Measurements from ENCODE around the gene ZIC3.
"Not testable (repeated sequence)": the region's sequence is repeated elsewhere in the genome, so short reads cannot be mapped to it uniquely, and the experiment has no call there.

Gene ZIC3

DNA sequence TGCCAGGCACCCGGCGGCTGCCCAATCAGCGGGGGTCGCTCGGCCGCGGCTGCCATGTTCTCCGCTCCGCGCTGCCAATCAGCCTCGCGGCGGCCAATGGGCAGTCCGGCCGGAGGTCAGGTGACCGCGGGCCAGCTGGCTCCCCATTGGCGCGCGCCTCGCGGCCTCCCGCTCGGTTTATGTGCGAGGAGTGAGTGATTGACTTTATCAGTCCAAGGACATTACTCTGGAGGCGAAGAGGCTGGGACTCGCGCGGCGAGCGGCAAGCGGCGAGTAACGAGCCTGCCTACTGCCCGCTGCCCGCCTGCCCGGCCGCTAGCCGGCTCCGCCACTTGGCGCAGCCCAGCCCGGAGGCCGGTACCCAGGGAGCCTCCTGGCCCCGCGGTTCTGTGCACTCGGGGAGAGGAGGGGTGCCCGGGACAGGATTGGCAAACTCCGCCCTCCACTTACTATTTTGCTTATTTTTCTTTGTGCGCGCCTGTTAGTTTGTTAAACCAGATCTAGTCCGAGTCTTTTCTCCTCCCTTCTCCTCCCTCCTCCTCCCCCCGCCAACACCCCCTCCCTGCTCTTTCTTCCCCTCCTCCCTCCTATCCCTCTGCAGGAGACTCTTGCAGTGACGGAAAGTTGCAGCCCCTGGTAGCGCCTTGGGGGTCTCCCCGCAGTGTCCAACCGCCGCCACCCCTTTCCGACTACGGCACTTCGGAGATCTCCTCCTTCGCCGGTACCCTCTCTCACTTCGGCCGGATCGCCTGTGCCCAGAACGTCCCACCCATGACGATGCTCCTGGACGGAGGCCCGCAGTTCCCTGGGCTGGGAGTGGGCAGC is at the start of gene ZIC3:
Gene ZIC3, plus strand, starts transcription at position 207 of the 825 bp plus-strand sequence. Its CDS starts 565 bp downstream, at position 772.
- DNase-seq = peak; percentile 46

DNA sequence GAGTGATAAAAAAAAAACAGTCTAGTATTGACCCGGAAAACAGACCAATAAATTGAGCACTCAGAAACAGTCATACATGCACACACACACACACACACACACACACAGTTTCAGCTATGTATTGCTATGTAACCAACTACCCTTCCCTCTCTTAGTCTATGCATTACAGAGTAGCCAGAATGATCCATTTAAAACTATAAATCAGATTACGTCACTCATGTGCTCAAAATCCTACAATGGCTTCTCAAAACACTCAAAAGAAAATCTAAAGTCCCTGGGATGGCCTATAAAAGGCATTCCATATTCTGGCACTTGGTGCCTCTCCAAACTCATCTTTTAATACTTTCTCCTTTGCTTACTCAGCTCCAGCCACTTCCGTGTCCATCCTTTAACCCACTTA is 46.5 kb upstream of the ZIC3 start:
- no peak for DNase-seq

DNA sequence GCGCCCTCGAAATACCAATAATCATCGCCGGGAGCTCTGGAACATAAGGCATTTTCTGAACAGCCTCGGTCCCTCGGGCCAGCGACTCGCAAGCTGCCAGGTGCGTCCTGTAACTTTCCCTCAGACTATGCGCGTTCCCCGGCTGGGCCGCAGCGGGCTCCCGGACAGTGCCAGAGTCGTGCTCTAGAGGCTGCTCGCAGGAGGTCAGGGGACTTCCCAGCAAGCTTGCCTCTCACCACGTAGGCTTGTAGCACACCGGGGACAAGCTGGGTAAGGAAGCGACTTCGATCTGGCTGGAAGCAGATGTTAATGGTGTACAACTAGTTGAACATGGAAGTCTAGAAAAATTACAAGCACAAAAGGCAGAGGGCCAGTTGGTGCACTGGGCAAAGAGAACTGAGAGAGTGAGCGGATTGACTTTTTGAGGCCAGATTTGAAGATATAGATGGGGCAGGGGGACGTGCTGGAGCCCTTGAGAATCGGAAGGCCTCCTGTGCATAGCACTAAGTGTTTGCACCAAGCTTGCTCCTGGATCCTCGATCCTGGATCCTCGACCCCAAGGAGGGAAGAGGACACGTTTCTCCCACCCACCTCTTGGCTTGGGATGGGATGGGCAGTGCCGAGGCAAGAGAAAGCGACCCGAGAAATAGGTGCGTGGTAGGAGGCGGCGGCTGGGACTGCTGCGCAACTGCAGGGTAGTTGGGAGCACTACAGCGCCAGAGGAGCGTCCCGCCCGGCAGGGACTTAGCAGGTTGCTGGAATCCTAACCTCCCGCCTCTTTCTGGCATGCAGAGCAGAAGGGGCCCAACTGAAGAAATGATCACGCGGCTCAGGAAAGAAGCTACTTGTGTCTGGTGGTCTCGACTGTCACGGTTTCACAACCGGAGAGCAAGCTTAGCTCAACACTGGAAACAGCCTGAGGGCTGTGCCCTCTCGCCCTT is 19.9 kb upstream of the ZIC3 start:
- DNase-seq = no peak

DNA sequence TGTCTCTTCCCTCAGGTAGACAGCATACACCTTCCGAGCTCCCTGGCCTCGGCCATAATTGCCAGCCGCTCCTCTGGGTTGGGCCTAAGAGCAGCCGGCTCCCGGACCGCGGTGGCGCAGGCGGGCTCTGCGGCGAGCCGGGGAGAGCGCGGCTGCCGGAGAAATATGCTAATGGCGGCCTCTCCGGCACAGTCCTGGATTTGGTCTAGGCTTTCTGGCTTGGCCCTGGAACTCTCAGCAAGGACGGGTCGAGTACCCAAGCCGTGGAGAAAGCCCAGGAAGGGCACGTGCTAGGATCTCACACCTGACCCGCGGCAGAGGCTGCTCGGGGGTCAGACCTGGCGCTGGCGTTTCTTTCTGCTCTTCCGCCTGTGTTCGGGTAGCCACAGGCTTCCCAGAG is 18.6 kb upstream of the ZIC3 start:
- no peak for DNase-seq

DNA sequence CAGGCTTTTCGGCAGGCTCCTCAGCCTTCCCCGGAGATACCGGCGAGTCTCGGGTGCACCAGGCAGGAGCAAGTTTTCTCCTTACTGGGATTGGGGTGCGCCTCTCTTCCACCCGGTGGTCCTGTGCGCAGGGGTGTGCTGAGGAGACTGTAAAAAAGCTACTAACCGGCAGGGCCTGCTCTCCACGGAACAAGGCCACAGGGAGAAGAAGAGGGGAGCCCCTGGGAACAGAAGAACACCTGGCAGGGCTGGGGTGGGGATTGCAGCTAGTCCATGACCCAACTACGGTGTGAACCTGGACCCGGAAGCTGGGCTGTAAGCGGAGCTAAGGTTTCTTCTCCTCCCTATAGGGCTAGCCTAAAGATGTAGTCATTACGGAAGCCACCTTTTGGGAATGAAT is 17.7 kb upstream of the ZIC3 start:
- DNase-seq = no peak

DNA sequence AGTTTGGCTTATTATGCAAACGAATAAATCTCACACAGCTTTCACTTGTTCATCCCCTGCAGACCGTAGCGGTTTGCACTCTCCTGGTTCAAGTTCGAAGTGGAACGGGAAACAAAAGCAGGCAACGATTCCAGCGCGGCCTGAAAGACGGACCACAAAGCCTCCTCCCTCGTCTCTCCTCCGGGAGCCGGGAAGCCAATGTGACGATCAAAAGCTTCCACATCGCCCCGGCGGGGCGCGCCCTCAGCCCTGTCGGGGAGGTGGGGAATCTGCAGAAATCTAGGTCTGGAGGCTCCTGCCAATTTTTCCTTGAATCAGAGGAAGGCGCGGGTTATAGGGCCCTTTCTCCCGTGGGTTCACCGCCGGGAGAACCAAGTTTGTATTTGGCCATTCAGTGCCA is 16.9 kb upstream of the ZIC3 start:
- DNase-seq = no peak

DNA sequence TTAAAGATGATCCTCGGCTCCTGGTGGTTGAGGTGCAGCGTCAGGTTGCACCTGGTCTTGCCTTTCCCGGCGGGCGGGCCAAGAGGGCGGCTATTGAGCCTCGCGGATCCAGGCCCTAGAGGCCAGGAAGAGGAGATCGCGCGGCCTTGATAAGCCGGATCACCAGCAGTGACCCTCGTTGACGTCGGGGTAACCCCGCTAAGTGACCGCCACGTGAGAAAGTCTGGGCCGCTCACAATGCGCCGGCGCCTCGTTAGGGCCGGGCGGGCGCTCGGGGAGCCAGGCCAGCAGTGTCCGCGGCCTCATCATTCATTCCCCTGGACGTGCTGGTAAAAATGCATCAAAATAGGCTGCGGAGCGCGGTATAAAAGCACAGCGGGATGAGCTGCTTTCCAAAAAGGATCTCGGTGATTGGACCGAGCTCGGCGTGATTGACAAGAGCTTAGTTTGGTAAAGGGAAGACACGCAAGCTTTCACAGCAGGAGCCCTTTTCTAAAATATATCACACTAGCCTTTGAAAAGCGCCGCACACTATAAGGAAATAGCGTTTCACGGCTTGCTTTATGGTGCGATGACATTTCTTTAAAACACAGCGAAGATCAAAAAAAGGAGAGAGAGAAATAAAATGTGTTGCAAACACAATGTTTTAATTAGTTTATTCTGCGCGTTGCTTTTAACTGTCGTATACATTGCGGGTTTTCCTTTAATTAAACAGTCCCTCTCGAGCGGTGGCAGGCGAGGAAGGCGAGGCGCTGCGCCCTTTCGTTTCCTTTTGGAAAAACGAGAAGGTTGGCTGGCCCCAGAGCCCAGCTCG is 15.9 kb upstream of the ZIC3 start:
- no peak for DNase-seq

DNA sequence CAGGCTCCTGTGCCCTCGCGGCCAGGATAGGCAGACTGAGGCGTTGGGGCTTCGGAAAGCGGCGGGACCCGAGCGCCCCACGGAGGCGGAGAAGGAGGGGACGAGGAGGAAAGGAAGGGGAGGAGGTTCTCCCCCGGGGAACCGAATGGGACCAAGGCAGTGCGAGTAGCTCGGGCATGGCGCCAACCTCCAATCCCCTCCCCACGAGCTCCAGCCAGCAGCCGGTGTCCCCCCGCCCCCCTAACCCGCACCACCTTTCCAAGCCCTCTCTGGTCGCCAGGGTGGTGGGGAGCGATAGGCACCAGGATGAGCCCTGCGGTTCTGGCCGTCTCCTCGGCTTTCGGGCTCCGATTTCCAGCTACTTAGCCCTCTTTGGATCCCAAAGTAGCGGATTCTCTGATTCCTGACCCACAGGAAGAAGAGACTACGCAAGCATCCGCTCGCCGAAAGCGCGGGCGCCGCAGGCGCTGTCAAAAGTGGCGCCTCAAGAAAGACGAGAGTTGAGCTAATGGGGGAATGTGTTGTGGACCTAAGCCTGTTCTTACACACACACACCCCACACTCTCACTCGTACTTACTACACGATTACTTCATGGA is 15.2 kb upstream of the ZIC3 start:
- DNase-seq = no peak

DNA sequence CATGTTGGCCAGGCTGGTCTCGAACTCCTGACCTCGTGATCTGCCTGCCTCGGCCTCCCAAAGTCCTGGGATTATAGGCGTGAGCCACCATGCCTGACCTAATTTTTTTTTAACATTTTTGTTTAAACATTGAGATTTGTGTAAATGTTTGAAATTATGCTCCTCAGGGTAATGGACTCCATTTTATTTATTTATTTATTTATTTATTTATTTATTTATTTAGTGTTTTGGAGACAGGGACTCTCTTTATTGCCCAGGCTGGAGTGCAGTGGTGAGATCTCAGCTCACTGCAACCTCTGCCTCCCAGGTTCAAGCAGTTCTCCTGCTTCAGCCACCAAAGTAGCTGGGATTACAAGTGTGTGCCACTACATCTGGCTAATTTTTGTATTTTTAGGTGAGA is 13.8 kb upstream of the ZIC3 start:
- not testable (repeated sequence) for DNase-seq

DNA sequence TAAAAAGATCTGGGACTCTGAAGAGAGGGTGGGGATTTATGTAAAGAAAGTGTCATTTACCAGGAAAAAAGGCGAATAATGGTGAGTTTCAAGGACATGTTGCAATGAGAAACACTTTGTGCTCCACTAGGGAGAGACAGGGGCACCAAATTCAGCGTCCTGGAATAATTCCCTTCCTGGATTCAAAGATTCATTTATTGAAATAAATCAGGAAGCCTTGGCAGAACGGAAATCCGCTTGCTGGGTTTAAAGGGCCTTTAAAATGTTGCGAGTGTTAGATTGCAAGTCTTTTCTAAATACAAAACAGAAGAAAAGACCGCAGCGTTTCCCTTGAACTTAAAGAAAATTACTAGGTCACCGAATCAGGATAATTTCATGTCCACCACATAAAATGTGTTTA is 3.8 kb upstream of the ZIC3 start:
- DNase-seq = no peak

DNA sequence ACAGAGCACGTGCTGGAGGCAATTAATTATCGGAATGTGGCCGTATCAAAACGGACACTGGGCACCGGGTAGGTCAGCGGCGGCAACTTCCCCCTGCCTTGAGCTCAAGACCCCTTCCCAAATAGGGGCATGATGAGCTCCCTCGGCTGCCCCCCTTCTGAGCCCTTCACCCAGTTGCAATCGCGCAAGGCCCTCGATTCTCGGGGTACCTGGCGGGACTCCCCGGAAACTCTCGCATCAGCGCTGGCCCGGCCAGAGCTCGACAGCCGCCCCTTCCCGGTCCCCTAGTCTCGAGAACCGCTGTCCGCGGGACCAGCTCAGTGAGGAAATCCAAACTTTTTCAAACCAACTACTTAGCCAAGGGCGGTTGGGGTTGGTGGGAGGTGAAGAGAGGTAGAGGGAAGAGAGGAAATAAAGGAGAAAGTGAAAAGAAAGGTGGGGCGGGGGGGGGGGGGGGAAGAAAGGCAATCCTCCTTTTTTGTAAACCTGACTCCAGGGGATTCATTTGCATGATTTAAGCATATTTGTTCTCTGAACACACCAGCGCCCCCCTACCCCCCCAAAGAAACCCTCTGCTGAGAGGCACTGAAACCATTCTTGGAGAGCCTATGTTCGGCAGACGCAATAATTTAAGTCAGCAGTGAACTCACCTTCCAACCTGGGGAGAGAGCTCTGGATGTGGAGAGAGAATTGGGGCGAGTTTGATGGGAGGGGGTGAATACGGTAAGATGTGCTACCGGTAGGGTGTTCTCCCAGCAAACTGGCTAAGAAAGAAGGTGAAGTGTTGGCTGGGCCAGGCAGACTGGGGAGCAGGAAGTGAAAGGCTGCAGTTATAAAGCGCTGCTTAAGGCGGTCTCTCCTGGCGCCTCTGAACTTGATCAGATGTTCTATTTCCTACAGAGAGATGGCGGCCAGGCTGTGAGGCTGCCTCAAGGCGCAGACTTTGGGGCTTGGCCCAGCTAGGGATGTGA is 2.0 kb upstream of the ZIC3 start:
- no peak for DNase-seq

DNA sequence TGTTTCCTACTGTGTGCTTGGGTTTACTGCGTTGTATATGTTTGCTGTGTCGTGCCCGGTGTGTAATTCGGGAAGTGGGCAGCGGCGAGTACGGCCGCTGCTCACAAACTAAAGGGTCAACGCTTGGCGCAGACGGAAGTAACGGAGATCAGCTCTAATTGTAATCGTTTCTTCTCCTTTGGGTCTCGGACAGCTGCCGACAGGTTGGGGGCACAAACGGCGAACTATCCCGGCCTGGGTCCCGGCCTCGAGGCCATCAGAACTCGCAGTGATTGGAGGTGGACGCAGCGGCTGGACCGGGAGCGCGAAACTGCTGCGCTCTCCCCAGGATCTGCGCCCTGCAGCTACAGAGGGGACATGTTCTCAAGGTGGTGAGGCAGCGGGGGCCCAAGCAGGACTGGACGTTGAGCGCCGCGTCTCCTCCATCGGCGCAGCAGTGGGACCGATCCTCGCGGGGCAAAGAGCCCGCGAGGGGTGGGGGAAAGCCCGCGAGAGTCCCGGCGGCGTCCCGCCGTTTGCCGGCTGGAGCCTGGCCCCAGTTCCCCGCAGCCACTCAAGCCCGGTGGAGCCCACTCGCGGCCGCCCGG is 516 bp upstream of the ZIC3 start:
- peak; percentile 18 for DNase-seq

DNA sequence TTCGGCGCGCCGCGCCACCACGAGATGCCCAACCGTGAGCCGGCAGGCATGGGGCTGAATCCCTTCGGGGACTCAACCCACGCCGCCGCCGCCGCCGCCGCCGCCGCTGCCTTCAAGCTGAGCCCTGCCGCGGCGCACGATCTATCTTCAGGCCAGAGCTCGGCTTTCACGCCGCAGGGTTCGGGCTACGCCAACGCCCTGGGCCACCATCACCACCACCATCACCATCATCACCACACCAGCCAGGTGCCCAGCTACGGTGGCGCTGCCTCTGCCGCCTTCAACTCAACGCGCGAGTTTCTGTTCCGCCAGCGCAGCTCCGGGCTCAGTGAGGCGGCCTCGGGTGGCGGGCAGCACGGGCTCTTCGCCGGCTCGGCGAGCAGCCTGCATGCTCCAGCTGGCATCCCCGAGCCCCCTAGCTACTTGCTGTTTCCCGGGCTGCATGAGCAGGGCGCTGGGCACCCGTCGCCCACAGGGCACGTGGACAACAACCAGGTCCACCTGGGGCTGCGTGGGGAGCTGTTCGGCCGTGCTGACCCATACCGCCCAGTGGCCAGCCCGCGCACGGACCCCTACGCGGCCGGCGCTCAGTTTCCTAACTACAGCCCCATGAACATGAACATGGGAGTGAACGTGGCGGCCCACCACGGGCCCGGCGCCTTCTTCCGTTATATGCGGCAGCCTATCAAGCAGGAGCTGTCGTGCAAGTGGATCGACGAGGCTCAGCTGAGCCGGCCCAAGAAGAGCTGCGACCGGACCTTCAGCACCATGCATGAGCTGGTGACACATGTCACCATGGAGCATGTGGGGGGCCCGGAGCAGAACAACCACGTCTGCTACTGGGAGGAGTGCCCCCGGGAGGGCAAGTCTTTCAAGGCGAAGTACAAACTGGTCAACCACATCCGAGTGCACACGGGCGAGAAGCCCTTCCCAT is 1.1 kb downstream of the ZIC3 start:
- DNase-seq = no peak

DNA sequence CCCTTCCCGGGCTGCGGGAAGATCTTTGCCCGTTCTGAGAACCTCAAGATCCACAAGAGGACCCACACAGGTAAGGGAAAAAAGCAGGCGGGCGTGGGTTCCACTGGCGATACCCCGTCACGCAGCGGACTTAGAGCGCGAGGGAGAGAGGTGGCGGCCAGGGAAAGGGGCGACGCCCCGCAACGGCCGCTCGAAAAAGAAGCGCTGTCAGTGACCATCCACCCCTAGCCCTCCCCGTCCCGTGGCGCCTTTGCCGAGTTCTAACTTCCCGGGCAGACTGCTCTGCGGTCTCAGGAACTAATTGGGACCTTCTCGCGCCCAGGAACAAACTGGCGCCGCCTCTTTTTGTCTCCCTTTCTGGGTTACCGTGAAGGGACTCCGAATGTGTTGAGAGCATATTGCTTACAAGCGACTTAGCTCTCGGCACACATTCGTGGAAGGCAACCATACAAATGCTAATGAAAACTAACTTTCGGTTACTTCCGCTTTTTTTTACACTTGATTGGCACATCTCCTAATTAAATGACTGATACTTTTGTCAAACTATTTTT is 1.8 kb downstream of the ZIC3 start:
- no peak for DNase-seq

DNA sequence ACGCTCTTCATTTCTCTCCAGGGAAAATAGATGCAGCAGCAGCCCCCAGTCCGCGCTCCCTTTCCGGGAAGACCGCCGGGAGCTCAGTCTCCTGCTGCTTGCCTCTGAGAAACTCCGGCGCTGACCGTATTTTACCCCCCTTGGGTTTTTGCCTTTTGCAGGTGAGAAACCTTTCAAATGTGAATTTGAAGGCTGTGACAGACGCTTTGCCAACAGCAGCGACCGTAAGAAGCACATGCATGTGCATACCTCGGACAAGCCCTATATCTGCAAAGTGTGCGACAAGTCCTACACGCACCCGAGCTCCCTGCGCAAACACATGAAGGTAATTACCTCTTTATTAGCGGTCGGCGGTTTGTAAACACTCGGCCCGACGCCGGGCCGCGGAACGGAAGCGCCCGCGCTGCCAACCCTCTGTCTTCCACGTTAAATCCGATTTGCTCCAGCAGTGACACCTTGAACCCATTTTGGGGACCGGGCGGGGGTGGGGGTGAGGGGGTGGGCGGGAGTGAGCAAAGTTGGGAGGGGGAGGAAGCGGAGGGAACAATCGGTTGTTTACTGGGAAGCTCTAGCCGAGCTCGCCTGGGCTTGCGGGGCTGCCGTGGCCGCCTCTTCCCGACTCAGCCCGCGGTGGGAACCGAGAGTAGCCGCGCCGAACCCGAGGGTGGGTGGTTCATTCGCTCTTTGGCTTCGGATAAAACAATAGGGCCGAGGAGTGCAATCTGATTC is 3.0 kb downstream of the ZIC3 start:
- DNase-seq = peak; percentile 10

DNA sequence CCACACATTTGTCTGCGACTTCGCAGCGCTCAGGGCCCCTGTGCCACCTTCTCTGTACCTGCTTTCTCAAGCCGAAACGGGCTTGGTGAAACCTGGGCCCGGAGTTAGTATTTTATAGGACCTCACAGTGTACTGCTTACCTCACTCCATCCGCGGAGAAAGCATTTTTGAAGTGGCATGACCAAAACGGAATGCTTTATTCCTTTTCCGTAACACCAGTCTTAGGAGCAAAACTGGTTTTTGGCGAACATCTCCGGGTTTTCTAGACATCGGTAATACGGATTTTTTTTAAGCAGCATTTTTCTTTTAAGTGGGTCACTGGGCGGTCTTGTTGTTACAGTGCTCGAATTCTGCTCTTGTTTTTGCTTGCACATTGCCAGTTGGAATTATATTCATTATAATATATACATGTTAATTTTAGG is 3.6 kb downstream of the ZIC3 start:
- DNase-seq = no peak

DNA sequence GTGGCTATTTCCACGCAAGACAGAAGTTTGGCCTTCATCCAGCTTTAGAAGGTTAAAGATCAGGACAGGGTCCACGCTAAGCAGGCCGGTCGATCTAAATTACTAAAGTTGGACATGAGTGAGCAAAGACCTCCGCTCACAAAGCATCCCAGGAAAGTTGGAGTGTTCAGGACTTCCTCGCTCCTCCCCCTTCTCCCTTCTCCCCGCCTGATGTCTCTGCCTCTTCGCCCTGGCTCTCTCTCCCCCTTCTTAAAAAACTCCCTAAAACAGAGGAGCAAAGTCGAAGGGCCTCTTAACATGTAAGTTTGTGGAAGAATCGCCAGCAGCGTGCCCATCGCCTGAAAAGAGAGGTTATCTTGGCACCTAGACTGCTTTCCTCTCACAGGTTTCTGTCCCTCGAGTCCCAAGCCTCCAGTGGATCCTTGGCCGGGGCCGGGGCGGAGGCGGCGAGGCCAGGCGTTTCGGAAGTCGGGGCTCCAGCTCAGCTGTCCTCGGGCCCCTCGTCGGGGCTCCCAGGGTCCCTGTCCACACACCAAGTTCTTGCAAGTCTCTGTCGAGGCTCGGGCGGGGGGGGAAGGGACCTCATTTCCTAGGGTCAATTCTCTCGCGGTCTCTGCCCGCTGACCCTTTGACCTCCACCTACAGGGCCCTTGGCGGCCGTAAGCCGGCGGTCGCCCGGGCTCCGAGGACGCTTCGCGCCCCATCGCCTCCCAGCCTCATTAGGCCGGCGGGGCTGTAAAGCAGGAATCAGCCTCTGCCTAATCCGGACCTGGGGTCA is 7.6 kb downstream of the ZIC3 start:
- DNase-seq = no peak

Measured in NCI-H1417 treated with DMSO at 0.1 percent for 48 hours (cell line).